Hematopoietic multipotent progenitor cell treated with erythropoietin and hydrocortisone succinate and interleukin-3 and kit ligand, for 8 days (in vitro differentiated cells): ENCODE measurements around the gene MOK.
A peak's percentile ranks its signal among the peaks of the same experiment; 100 is the strongest.

ENCODE experiments used
- DNase-seq: peaks from one replicate; pipeline ENCODE4 v3.0.0-alpha.2; 2015

The MOK gene

GRCh38 chr14:102321456-102322422 is 16.8 kb upstream of the MOK start:
- no peak for DNase-seq

GRCh38 chr14:102320671-102321455 is 15.9 kb upstream of the MOK start:
- DNase-seq: peak; percentile 6

- DNase-seq: peak; percentile 57
These were observed 15.2 kb upstream of the MOK start for GRCh38 chr14:102320033-102320660.

- DNase-seq: peak; percentile 92
These were observed 14.5 kb upstream of the MOK start, which contains the start of gene ZNF839 for GRCh38 chr14:102319351-102320032. TSS of gene ZNF839 (plus strand) at chr14:102319746. CDS start at chr14:102319766, 20 bp downstream.

GRCh38 chr14:102318781-102319276 is 13.9 kb upstream of the MOK start:
- DNase-seq: no peak

- DNase-seq: peak; percentile 83
These were observed 12.7 kb upstream of the MOK start for GRCh38 chr14:102317564-102318248.

GRCh38 chr14:102316743-102317563 is 12.0 kb upstream of the MOK start:
- DNase-seq: peak; percentile 93

- DNase-seq: no peak
These were observed 11.4 kb upstream of the MOK start for GRCh38 chr14:102316338-102316742.

GRCh38 chr14:102315121-102315520 is 10.2 kb upstream of the MOK start:
- peak; percentile 11 for DNase-seq

GRCh38 chr14:102314242-102315011 is 9.5 kb upstream of the MOK start:
- DNase-seq: peak; percentile 84

GRCh38 chr14:102303664-102304063 is 1.3 kb downstream of the MOK start:
- DNase-seq: no peak

- DNase-seq: peak; percentile 43
These were observed 6.5 kb downstream of the MOK start for GRCh38 chr14:102298303-102299070.

GRCh38 chr14:102297436-102298170 is 7.4 kb downstream of the MOK start:
- DNase-seq: no peak

GRCh38 chr14:102295270-102295669 is 9.7 kb downstream of the MOK start:
- peak; percentile 15 for DNase-seq

- no peak for DNase-seq
These were observed 11.2 kb downstream of the MOK start for GRCh38 chr14:102293781-102294180.

- DNase-seq: no peak
These were observed 12.5 kb downstream of the MOK start for GRCh38 chr14:102292441-102292840.

- DNase-seq: no peak
These were observed 16.8 kb downstream of the MOK start for GRCh38 chr14:102288139-102288538.

GRCh38 chr14:102285106-102285505 is 19.9 kb downstream of the MOK start:
- DNase-seq: no peak
